Stimulated activated CD4-positive, alpha-beta T cell treated with anti-CD3 and anti-CD28 coated beads, Interleukin-1b, Interleukin-23, amount 100 ng/mL, for 4 hours (primary cell): ENCODE results near the gene FRY.

Source experiments
- DNase-seq, 2 donors: peaks; one replicate each; pipeline ENCODE4 v3.0.0-alpha.2; 2020; ENCODE audit warnings: low read depth in 2 of 2

FRY gene

GRCh38 chr13:32216281-32216680 is 184.7 kb downstream of the FRY start:
- DNase-seq, result no peak

GRCh38 chr13:32222046-32222676 is 190.6 kb downstream of the FRY start:
- no peak for DNase-seq

- DNase-seq, result no peak
Measured at GRCh38 chr13:32224916-32225315, 193.3 kb downstream of the FRY start.

- no peak for DNase-seq
Measured at GRCh38 chr13:32225481-32225931, 193.9 kb downstream of the FRY start.

- DNase-seq, result no peak
Measured at GRCh38 chr13:32228330-32229041, 196.9 kb downstream of the FRY start.

GRCh38 chr13:32229443-32229842 is 197.9 kb downstream of the FRY start:
- no peak for DNase-seq

- DNase-seq, result no peak
Measured at GRCh38 chr13:32232263-32232662, 200.7 kb downstream of the FRY start.

- DNase-seq, result no peak
Measured at GRCh38 chr13:32233062-32233461, 201.5 kb downstream of the FRY start.

- no peak for DNase-seq
Measured at GRCh38 chr13:32234914-32235313, 203.3 kb downstream of the FRY start.

- no peak for DNase-seq
Measured at GRCh38 chr13:32237681-32238080, 206.1 kb downstream of the FRY start.

GRCh38 chr13:32243695-32244094 is 212.1 kb downstream of the FRY start:
- DNase-seq, result no peak

GRCh38 chr13:32245555-32245954 is 214.0 kb downstream of the FRY start:
- no peak for DNase-seq

- DNase-seq, result no peak
Measured at GRCh38 chr13:32246468-32246867, 214.9 kb downstream of the FRY start.

- DNase-seq, result no peak
Measured at GRCh38 chr13:32247887-32248286, 216.3 kb downstream of the FRY start.

GRCh38 chr13:32248801-32249200 is 217.2 kb downstream of the FRY start:
- DNase-seq, result no peak

- no peak for DNase-seq
Measured at GRCh38 chr13:32252812-32253438, 221.4 kb downstream of the FRY start.

GRCh38 chr13:32253911-32254399 is 222.4 kb downstream of the FRY start:
- no peak for DNase-seq

- no peak for DNase-seq
Measured at GRCh38 chr13:32254416-32254815, 222.8 kb downstream of the FRY start.

GRCh38 chr13:32254916-32255723 is 223.5 kb downstream of the FRY start:
- DNase-seq, result no peak

GRCh38 chr13:32255724-32256109 is 224.1 kb downstream of the FRY start:
- DNase-seq, result no peak

- no peak for DNase-seq
Measured at GRCh38 chr13:32256243-32256642, 224.7 kb downstream of the FRY start.

- no peak for DNase-seq
Measured at GRCh38 chr13:32257649-32258048, 226.1 kb downstream of the FRY start.
